H1 (cell line): ENCODE measurements around the gene CTNNBL1. TPM values are rescaled to one million over a fixed set of nuclear protein-coding genes. Genes with fewer than 3 reads are reported as not detected.

Source experiments
- CHD7 ChIP-seq: fragments of 300-600 bp; sonication (generic); IDR thresholded peaks from 2 replicates; pipeline ENCODE4 v1.7.1; 2012; ENCODE audit warnings: low read length, moderate library complexity, mild to moderate bottlenecking, inconsistent platforms; ENCODE audit not compliant: insufficient replicate concordance
- MAFK ChIP-seq: IDR thresholded peaks from 2 replicates; pipeline ENCODE4 v1.6.1; 2012; ENCODE audit warnings: low read depth, mild to moderate bottlenecking, improper control_type of control experiment, low read length
- RAD21 ChIP-seq, 2 experiments: IDR thresholded peaks in 1 of 2; conservative IDR thresholded peaks in 1 of 2; 2 replicates each; pipeline ENCODE4 v1.6.1; 2011; ENCODE audit warnings: low read depth in 2 of 2, low read length in 2 of 2, improper control_type of control experiment in 1 of 2, inconsistent platforms in 1 of 2, mild to moderate bottlenecking in 1 of 2, moderate library complexity in 1 of 2
- ZNF274 ChIP-seq: IDR thresholded peaks from 2 replicates; pipeline ENCODE4 v1.7.0; 2012; ENCODE audit warnings: low read length, borderline replicate concordance; ENCODE audit errors: extremely low read depth
- polyA plus RNA-seq, 7 experiments: library from polyadenylated mRNA; depleted of rRNA in 3 of 7; stranded (reverse) in 5 of 7; unstranded in 2 of 7; fragments of >200 nt in 5 of 7; fragments of 200-250 nt in 2 of 7; gene quantifications; 1 replicate in 5 of 7; 2 replicates in 1 of 7; 4 replicates in 1 of 7; pipeline versions ENCODE4 v1.2.1 to v1.2.3, GENCODE V29; 2011 to 2013; ENCODE audit warnings: missing spikeins in 2 of 7, mixed read lengths in 2 of 7
- total RNA-seq: library from RNA; stranded (reverse); fragmentation: NEBNext Ultra II Directional; extraction: Animal tissue kit (Norgen Biotek cat#: 25700); gene quantifications from 2 replicates; pipeline ENCODE4 v1.2.1, GENCODE V29; 2021
- TF ChIP-seq, protein P1 (sequence below), 3 experiments: IDR thresholded peaks; 1 replicate in 2 of 3; 2 replicates in 1 of 3; pipeline versions ENCODE4 v1.5.1 to v1.6.1; 2011; ENCODE audit warnings: low read length in 3 of 3, mild to moderate bottlenecking in 3 of 3, inconsistent platforms in 2 of 3, low read depth in 1 of 3, moderate library complexity in 1 of 3; ENCODE audit not compliant: insufficient read depth in 1 of 3; ENCODE audit errors: control extremely low read depth in 1 of 3

Gene CTNNBL1
- total and polyA plus RNA-seq, 2 of the 8 experiments (the other 6 are each of a cell fraction or from before 2014, with no cell fraction given), result 19.6 to 81.6 TPM

GRCh38 chr20:37693635-37694626 is at the start of gene CTNNBL1 (continued):
- TF ChIP-seq, protein P1, sequence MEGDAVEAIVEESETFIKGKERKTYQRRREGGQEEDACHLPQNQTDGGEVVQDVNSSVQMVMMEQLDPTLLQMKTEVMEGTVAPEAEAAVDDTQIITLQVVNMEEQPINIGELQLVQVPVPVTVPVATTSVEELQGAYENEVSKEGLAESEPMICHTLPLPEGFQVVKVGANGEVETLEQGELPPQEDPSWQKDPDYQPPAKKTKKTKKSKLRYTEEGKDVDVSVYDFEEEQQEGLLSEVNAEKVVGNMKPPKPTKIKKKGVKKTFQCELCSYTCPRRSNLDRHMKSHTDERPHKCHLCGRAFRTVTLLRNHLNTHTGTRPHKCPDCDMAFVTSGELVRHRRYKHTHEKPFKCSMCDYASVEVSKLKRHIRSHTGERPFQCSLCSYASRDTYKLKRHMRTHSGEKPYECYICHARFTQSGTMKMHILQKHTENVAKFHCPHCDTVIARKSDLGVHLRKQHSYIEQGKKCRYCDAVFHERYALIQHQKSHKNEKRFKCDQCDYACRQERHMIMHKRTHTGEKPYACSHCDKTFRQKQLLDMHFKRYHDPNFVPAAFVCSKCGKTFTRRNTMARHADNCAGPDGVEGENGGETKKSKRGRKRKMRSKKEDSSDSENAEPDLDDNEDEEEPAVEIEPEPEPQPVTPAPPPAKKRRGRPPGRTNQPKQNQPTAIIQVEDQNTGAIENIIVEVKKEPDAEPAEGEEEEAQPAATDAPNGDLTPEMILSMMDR (IDR thresholded peaks at IDR 0.05; ENCODE audit: control extremely low read depth in 1 of 3, insufficient read depth in 1 of 3, low read depth in 1 of 3, low read length in 3 of 3), result no peak
- TF ChIP-seq CHD7 (no peak), MAFK (no peak), RAD21 (IDR thresholded peaks at IDR 0.05 in 1 of 2, conservative IDR thresholded peaks at IDR 0.05 in 1 of 2; ENCODE audit: low read depth in 2 of 2, low read length in 2 of 2) (no peak), ZNF274 (no peak)
